Fibroblast of lung (primary cell): Measurements from ENCODE around the gene AIM2.

Experiments
- CTCF ChIP-seq, 2 donors: IDR thresholded peaks in 1 of 2; conservative IDR thresholded peaks in 1 of 2; 1 replicate in 1 of 2; 2 replicates in 1 of 2; pipeline ENCODE4 v1.5.1; 2011 to 2012; ENCODE audit warnings: low read length in 2 of 2, control low read depth in 1 of 2, inconsistent platforms in 1 of 2, low read depth in 1 of 2, mild to moderate bottlenecking in 1 of 2
- EZH2 ChIP-seq: IDR thresholded peaks from 2 replicates; pipeline ENCODE4 v1.5.1; 2012; ENCODE audit warnings: low read length, control low read depth, mild to moderate bottlenecking; ENCODE audit errors: missing control alignments

GRCh38 chr1:159040206-159040605 lies 36.4 kb downstream of the AIM2 start:
- TF ChIP-seq CTCF (conservative IDR thresholded peaks at IDR 0.05 in 1 of 2, IDR thresholded peaks at IDR 0.05 in 1 of 2; ENCODE audit: low read depth in 1 of 2, low read length in 2 of 2) (no peak), EZH2 (no peak)
